Measurements from ENCODE around the gene MYCN.
A peak's percentile ranks its signal among the peaks of the same experiment; 100 is the strongest.

The MYCN gene

GRCh38 chr2:15939854-15940660, at the start of gene MYCN:
Gene MYCN, plus strand, starts transcription at chr2:15940550. Its CDS starts 1,515 bp downstream, at chr2:15942065.
- H3K9me3 ChIP-seq: no peaks in the 10 kb centered on the region
- peaks cover 2 to 21% of the 10 kb centered on the region in 2 experiments for H3K4me1 ChIP-seq (ENCODE audit: control insufficient read depth in 1 of 2, insufficient read depth in 1 of 2, low read depth in 1 of 2, low read length in 1 of 2)
- H3K36me3 ChIP-seq: no peaks in the 10 kb centered on the region
- H3K4me3 ChIP-seq (ENCODE audit: low read depth in 1 of 2, low read length in 1 of 2): peak within 1 kb of the TSS in 1 of 2 experiments; percentile 28
- peaks cover 89% of the 10 kb centered on the region for H3K27me3 ChIP-seq
- H3K27ac ChIP-seq: no peak within 1 kb of the TSS
- TF ChIP-seq CTCF (IDR thresholded peaks at IDR 0.05): no peak

DNA sequence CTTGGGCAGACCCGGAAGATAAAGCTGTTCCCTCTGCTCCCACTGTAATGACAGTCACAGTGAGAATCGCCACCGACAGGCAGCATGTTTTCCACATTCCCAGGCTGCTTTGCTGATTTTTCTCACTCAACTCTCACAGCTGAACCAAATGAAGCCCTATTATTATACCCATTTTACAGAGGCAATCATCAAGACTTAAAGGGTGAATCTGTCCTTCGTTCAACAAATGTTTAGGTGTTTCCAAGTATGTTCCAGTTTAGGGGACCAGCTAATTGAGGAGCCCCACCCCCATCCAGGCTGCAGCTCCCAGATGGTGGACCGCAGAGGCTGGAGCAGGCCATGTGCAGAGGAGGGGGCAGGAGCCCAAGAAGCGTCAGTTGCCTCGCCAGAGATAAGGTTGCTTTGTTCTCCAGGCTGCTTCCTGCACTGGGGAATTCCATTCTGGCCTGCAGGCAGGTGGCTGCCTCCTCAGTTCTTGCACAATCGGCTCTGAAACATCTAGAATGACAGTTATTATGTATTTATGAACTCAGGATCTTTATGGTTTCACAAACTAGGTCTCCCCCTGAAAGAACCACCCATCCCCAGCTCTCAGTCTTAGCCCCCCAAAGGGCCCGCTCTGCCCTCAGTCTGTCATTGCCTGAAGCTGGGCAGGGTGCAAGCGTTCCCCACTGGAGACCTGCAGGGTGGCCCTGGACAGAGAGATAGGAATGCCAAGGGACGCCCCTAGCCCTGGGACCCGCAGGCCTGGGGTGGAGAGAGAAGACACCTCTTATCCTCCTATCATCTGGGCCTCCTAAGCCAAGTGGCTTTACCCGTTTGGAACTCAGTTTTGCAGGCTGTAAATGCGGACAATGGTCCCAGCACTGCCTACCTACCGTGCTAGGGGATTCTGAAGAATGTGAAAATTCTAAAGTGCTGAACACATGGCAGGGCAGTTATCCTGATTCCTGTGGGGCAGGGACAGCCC, 49.1 kb upstream of the MYCN start:
- Histone ChIP-seq H3K4me3 (ENCODE audit: low read depth in 1 of 2, low read length in 1 of 2) (no peak overlapping the region), H3K36me3 (no peaks in the 10 kb centered on the region), H3K4me1 (ENCODE audit: control insufficient read depth in 1 of 2, insufficient read depth in 1 of 2, low read depth in 1 of 2, low read length in 1 of 2) (no peaks in the 10 kb centered on the region), H3K27ac (no peak overlapping the region), H3K9me3 (no peaks in the 10 kb centered on the region), H3K27me3 (no peaks in the 10 kb centered on the region)
- TF ChIP-seq CTCF (IDR thresholded peaks at IDR 0.05): no peak

GRCh38 chr2:15892151-15892880, 48.0 kb upstream of the MYCN start:
- no peak for TF ChIP-seq CTCF (IDR thresholded peaks at IDR 0.05)
- no peak overlapping the region for H3K4me3 ChIP-seq (ENCODE audit: low read depth in 1 of 2, low read length in 1 of 2)

GRCh38 chr2:15893085-15893484, 47.3 kb upstream of the MYCN start:
- no peaks in the 10 kb centered on the region for H3K4me1 ChIP-seq (ENCODE audit: control insufficient read depth in 1 of 2, insufficient read depth in 1 of 2, low read depth in 1 of 2, low read length in 1 of 2)
- no peaks in the 10 kb centered on the region for H3K27me3 ChIP-seq
- no peak overlapping the region for H3K27ac ChIP-seq
- no peak overlapping the region for H3K4me3 ChIP-seq (ENCODE audit: low read depth in 1 of 2, low read length in 1 of 2)
- H3K36me3 ChIP-seq: no peaks in the 10 kb centered on the region
- no peak for TF ChIP-seq CTCF (IDR thresholded peaks at IDR 0.05)
- H3K9me3 ChIP-seq: no peaks in the 10 kb centered on the region

More at GRCh38 chr2:15892151-15892880, 48.0 kb upstream of the MYCN start:
- Histone ChIP-seq H3K36me3 (no peaks in the 10 kb centered on the region), H3K27me3 (no peaks in the 10 kb centered on the region), H3K4me1 (ENCODE audit: control insufficient read depth in 1 of 2, insufficient read depth in 1 of 2, low read depth in 1 of 2, low read length in 1 of 2) (no peaks in the 10 kb centered on the region), H3K27ac (no peak overlapping the region), H3K9me3 (no peaks in the 10 kb centered on the region)
